Activated CD4-positive, CD25-positive, alpha-beta regulatory T cell treated with anti-CD3 and anti-CD28 coated beads, Interleukin-2, amount 50 U/mL, for 16 hours (primary cell): Measurements from ENCODE around the gene VTI1A.

ENCODE experiments used
- DNase-seq: peaks from one replicate; pipeline ENCODE4 v3.0.0-alpha.2; 2020; ENCODE audit warnings: low read depth, low spot score

The VTI1A gene

DNA sequence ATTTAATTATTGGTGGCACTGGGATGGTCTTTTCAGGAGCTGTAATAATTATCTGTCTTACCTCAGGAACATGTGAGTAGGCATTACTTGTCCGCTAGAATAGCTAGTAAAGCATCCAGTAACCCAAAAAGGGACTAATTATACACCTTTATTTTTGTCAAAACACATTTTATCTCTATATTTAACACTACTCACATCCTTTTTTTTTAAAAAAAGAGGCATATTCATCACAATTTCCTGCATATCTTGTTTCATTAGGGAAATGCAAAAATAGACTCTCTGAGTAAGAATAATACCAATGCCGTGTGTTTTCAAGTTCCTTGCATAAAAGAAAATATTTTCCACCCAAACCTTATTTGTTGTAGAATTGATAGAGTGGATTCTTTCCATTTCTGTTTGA lies 99.5 kb downstream of the VTI1A start:
- DNase-seq, result no peak

DNA sequence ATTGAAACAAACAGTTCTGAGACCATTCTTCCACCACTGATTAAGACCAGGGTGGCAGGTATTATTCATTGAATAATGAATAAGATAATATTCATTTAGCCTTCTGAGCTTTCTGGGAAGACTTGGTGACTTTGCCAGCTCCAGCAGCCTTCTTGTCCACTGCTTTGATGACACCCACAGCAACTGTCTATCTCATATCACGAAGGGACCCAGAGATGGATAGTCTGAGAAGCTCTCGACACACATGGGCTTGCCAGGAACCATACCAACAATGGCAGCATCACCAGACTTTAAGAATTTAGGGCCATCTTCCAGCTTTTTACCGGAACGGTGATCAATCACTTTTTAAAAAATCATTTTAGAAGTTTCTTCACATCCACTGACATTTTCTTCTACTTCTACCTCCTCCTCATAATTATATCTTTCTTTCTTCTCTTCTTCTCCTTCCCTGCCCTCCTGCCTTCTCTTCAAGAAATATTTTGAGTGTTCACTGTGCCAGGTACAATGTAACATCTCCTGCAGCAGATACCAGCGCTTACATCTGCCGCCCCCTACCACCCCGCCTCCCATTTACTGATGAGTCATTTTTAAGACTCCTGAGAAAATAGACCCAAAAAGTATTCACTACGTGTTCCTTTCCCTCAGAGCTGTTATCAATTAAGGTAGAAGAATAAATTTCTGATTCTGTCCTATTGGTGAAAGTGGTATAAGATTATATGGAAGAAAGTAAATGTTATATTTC lies 101.7 kb downstream of the VTI1A start:
- no peak for DNase-seq

DNA sequence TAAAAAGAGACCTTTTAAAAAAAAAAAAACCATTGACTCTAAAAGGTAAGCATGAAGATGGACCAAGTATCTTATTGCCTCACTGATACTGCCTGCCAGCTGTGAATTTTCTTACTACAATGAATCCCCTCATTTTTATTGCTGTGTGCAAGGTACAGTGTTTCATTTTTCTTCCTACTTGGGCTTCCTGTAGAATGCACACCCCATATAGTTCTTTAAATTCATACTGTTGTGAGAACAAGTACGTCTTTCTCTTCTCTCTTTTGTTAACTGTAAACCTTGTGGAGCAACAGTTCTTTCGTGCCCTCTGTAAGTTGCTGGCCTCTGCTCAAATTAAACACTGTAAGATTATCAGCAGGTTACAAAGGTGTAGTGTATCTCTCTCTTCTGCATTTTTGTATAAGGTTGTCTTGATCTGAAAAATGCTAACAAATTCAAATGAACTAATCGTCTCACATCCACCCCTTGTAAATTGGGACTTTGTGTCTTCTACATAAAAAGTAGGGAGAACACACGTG lies 105.6 kb downstream of the VTI1A start:
- DNase-seq, result no peak

DNA sequence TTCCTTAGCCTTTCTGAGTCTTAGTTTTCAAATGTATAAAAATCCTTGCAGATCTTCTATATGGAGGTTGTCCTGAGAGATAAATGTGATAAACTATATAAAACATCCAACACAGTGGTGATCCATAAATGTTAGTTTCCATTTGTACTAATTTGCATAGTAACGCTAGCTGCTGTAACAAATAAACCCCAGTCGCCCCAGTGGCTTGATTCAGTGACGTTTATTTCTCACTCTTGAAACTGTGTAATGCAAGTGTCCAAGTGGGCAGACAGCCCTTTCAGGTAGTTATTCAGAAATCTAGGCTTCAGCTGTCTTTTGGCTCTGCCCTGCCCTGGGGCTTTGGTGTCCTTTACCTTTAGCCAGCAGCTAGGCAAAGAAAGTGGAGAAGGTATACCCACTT lies 106.3 kb downstream of the VTI1A start:
- DNase-seq, result no peak

DNA sequence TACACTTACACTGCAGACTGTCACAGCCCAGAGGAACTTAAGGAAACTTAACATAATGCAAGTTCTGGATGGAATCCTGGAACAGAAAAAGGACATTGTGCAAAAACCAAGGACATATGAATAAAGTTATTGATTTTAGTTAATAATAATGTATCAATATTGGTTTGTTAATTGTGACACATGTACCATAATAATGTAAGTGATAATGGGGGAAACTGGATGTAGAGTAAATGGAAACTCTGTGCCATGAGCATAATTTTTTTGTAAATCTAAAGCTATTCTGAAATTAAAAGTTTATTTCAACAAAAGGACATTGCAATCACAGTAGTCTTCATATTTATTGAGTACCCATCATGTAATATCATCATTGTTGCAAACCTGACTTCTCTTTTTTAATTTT lies 107.2 kb downstream of the VTI1A start:
- DNase-seq, result no peak

DNA sequence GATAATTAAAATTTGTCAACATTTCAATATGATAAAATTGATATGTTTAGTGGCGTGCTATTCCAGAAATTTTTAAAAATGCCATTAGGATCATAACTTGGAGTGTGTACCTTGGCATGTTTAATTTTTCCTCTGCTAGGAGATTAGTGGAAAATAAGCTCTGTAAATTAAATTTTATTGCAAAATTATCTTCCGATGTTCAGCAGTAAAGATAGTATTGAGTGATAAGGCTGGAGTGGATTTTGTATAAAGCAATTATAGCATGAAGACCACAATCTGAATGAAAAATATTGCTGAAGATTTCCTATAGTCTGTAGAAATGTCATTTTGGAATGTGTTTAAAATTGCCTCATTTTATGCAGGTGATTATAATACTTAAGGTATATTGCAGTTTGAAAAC lies 110.2 kb downstream of the VTI1A start:
- DNase-seq, result no peak

DNA sequence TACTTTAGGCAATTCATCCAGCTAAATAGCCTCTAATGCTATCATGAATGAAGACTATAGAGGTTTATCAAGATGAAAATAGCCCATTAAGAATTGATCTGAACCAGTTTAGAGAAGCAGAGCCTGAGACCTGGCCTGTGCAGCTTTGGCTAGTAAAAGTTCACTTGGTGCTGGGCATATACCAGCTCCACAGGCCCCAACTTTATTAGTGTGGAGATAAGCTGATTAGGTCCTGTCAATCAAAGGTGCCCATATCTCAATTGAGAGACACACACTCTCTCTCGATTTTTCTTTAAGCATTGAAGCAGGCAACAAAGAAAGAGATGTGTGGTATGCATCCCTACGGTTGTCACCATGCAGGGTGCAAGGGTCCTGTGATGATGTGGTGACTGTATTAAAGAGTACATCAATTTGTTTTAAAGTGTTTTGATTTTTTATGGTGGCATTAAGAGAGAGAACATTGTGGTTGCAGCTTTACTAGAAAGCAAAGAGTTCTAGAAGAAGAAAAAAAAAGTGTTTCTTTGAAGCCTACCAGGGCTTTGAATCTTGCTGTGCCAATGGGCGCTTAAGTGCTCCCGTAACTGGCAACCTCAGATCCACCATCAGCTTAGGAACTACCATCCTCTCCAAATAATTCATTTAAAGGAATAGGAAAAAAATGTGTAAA lies 111.6 kb downstream of the VTI1A start:
- DNase-seq, result no peak

DNA sequence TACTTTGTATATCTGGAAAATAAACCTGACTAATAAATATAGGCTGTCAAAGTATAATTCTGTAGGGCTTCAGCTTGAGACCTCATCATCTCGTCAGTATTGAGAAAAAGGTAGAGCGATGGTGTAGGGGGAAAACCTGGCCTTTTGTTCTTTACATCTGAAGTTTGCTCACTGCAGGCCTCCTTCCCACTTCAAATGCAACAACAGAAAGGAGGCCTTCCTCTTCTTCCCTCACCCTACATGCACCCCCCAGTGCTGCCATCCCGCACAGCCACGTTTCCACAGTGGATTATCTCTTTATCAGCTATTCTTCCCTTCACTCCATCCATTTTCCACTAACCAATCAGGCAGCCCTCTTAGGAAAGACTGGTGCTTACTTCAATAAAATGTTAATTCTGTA lies 112.3 kb downstream of the VTI1A start:
- DNase-seq, result no peak

DNA sequence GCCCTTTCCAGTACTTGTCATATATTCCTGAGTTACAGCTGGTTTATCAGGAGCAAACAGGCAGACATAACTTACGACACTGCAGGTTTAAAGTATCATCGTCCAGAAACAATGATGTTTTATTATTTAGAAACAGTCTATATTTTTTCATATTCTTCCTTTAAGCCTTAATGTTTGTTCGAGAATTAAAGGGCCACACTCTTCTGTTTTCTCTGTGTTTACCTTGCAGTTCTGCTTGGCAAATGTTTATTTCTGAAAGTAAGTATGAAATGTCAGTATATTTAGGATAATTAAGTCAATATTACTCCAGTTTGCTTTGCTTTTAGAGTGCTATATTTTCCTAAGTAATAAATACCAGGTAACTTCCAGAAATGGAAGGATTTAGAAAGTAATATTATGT lies 115.1 kb downstream of the VTI1A start:
- no peak for DNase-seq

DNA sequence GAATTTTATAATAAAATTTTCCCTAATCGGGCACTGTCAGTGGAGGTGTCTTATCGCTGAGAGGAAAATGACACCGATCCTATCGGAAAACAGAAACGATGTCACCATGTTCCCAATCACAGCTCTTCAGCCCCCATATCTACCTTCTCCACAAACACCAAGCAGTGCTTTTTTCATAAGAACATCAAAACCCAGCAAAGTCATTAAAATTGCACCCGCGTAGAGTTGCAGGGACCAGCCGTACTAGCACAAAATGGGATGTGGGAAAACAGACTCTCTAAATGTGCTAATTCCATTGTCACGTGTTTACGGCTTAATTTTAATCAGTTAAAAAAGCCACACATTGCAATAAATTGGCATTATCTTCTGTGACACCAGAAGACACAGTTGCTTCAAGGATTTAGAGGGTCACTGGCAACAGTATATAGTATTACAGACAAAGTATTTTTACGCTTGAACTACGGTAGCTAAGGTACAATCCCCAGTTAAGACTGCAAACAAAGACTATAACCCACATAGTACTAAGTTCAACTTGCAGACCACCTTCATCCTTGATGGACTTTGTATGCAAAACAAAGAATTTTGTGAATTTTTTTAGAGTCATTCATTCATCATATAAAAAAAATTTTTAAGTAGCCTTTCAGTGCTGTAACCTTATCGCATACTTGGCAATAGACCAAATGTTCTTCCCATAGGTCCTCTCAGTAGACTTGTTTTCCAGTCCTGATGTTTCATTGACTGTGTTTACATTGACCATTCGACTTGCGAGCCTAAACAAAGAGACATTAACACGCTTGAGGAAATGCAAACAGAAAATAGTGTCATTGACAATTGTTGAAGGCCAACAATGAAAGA lies 116.0 kb downstream of the VTI1A start:
- no peak for DNase-seq

DNA sequence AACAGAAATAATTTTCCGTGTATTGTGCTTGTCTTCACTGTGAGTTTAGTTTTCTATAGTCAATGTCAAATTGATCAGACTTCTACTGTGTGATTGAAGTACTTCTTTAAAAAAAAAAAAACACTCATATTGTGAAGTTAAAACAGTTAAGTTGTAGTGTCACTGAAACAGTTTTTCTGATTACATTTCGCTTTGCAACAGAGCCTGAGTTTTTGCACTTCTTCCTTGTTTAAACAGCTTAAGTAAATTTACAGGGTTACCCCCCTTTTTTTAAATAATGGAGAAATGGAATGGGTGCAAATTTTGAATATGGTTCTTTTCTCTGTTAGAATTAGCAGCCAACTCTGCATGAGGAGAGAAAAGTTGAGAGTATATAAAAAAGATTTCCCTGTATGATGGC lies 117.3 kb downstream of the VTI1A start:
- DNase-seq, result no peak

DNA sequence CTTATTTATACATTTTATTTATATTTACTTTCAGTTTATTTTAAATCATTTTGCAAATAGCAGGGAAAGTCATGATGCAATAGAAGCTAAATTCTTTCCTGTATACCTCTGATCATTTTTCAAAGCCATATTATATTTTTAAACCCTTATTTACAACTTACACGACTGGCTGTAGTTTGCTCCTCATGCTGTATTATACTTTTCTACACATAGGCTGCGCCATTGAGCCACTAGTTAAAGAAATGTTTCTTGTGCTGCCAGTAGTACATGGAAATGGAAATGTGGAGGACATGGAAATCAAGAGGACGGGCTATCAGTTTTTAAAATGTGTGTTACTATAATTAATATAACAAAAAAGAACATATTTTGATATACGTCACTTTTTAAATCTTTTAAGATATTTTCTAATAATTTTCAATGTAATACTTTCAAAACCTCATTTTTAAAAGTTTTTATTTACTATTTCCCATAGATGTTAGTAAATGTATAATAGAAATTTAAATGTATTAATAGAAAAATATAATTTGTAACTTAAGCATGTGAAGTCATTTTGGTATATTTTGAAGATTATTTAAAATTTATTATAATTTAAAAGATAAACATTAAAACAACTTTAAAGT lies 118.5 kb downstream of the VTI1A start:
- no peak for DNase-seq

DNA sequence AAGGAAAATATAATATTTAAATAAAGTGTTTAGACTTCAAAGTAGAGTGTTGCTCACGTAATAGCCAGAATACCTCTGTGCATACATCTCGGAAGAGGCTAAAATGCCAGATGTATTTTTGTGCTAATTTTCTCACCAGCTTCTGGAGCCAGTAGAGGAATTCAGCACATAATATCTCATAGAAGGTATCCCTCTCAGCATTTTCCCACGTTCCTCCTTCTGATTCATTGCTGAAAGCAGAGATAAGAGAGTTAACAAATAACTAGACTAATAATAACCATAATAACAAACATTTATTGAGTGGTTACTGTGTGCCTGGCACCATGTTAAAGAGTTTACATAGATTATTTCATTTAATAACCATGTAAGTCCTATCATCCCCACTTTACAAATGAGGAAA lies 123.6 kb downstream of the VTI1A start:
- no peak for DNase-seq

DNA sequence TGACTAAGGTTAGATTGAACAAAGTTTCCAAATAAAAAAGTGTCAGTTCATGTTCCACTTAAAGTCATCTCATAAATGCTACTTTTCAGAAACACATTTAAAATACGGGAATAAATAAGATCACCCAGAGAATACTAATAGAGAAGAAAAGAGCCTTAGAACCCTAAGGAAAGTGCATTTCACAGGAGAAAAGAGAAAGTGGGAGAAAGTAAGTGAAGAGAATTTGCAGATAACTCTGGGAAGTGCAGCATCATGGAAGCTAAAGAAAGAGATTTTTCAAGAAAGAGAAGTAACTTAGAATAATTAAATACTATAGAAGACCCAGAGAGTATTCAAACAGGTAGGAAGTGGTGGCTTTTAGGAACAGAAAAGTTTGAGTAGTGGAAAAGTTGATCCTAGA lies 132.6 kb downstream of the VTI1A start:
- DNase-seq, result no peak

DNA sequence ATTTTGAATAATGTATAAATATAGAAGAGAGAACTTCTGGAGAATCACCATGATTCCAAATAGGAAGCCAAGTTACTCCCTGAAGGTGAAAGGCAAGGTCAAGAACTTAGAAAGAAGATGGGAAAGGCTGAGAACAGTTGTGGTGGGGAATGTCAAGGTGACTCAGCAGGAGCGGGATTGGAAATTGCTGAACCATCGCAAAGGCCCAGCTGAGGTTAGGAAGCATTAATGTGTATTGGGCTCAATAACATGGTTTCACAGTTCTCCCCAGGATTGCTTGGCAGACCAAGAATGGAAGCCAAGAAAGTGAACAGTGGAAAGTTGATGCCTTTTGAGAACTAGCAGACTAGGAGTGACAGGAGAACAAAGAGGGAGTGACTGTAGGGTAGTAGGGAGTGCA lies 133.3 kb downstream of the VTI1A start:
- DNase-seq, result no peak

DNA sequence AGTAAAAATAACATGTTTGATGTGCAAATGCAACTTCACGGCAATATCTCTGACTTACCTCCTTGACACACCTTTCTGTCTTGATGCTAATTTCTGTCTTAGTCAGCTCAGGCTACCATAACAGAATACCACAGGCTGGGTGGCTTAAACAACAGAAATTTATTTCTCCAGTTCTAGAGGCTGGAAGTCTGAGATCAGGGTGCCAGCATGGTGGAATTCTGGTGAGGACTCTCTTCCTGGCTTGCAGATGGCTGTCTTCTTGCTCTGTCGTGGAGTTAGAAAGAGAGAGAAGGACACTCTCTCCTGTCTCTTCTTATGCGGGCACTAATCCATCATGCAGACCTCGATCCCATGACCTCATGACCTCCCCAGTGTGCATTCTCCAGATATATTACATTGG lies 134.9 kb downstream of the VTI1A start:
- no peak for DNase-seq

DNA sequence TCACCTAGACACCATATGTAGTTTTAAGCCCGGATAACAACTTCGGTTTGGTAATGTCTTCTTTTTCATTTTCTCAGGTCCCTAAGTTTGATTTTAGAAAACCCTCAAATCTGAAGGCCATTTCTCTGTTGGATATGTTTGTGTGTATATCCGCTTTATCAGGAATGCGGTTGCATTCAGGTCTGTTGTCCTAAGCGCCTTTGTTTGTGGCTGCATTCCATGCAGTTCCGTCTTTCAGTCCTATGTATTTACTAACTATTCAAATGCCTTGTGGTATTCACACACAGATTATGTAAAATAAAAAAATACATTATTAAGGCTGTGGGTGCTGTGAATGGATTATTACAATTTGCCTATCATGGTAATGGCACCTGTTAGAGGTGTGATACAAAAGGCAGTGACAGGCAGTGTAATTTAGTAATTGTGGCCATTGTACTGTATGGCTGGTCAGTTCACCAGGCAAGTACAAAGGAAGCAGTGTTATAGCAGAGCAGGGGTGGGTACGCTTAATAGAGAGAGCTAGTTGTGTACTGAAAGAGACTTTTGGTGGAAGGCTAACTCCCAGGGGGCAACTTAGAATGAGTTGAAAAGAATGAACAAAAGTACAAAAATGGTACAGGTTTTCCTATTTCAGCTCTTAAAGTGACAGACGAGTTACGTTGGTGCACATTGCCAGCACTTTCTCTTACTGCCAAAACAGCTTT lies 136.4 kb downstream of the VTI1A start:
- no peak for DNase-seq

DNA sequence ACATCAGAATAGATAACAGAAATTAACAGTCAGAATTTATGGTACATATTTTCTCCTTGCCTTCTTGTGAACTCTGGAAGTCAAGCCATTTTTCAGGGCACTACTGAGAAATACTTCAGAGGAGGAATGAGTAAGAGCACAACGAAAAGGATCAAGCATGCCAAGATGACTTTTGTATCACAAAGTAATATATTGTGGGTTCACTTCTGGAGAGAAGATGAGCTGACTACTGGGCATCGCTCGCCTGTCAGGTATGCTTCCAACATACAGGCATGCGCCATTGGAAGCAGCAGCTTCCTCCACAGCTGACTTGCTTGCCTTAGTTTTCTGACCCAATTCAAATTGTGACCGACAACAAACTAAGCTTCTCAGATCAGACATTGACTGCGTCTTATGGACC lies 137.3 kb downstream of the VTI1A start:
- DNase-seq, result no peak

DNA sequence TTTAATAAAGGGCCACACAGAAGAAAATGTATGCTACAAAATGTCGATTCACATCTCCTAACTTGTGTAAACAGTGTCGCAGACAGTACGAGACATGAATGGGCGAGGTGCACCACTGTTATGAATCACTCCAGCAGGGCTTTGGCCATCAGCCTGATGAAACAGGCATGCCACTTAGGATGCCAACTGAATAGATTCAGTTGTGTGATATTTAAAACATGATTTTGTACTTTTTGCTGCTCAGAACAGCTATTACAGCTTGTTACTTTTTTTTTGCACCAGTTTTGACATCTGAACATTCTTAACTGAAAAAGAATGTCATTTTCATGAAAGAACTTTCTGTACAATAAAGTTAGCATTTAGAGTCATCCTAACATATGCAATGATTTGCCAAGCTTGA lies 138.1 kb downstream of the VTI1A start:
- no peak for DNase-seq

DNA sequence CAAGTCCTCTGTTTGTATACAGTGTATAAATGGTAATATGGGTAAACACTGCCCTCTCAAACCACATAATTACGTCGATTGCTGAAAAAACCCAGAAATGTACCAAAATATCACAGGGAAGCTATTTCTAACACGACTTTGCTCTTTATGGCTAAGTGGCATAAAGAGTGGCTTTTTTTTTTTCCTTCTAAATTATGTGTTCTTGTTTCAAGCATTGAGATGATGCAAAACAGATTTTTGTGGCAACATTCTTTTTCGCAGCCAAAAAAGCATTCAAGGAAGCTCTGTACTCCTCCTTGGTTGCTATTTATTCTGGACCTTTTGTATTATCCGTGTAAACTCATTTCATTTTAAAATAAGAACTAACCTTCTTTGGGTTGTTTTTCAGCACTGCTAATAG lies 138.9 kb downstream of the VTI1A start:
- DNase-seq, result no peak

DNA sequence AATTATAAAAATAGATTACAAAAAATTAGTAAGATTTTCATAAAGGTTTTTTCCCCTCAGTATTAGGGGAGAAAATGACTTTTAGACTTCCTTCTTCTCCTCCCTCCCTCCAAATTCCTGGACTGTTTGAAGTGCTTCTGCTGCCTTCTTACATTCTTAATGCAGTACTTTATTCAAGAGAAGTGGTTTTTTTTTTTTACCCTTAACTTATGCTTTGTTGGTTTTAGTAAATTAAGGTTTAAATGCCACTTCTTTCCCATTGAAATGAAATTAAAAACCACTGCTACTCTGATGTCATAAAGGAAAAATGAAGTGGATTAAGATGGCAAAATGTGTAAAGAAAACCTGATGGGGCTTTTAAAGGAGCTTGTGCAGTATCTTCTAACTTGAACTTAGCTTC lies 140.7 kb downstream of the VTI1A start:
- DNase-seq, result no peak
